Activated CD8-positive, alpha-beta T cell treated with anti-CD3 and anti-CD28 coated beads for 36 hours (primary cell): ENCODE data around the gene ITPR1. TPM values are rescaled to one million over a fixed set of nuclear protein-coding genes. Genes with fewer than 3 reads are reported as not detected.

Source experiments
- ATAC-seq: fragments of 200-7000 bp; cut with Tn5 transposase; one replicate; pipeline ENCODE4 v1.10.0; 2021; ENCODE audit warnings: mild to moderate bottlenecking, moderate library complexity
- CTCF ChIA-PET: fragments of 350-600 bp; sonication (Branson Sonifier 250); formaldehyde crosslinking; loops from one replicate; lab custom pipeline; 2021; ENCODE audit warnings: antibody characterized with exemption; lab: Charles Lee
- POLR2A ChIA-PET: fragments of 350-600 bp; sonication (Branson Sonifier 250); formaldehyde crosslinking; loops from one replicate; lab custom pipeline; 2021; ENCODE audit warnings: antibody characterized with exemption; lab: Charles Lee
- DNase-seq: peaks from one replicate; pipeline ENCODE4 v3.0.0-alpha.2; 2020
- H3K27ac Mint-ChIP-seq: one replicate; pipeline ENCODE4 v1.8.0; 2021; ENCODE audit warnings: mild to moderate bottlenecking, mixed read lengths
- H3K27me3 Mint-ChIP-seq: one replicate; pipeline ENCODE4 v1.8.0; 2021; ENCODE audit warnings: mixed read lengths
- H3K36me3 Mint-ChIP-seq: one replicate; pipeline ENCODE4 v1.8.0; 2021; ENCODE audit warnings: low read depth, mixed read lengths
- H3K4me1 Mint-ChIP-seq: one replicate; pipeline ENCODE4 v1.8.0; 2021; ENCODE audit warnings: low read depth, mixed read lengths
- H3K4me3 Mint-ChIP-seq: one replicate; pipeline ENCODE4 v1.8.0; 2021; ENCODE audit warnings: mild to moderate bottlenecking, moderate library complexity, mixed read lengths
- H3K9me3 Mint-ChIP-seq: one replicate; pipeline ENCODE4 v1.8.0; 2021; ENCODE audit warnings: mixed read lengths
- CTCF ChIP-seq: fragments of 200-600 bp; IDR thresholded peaks from one replicate; pipeline ENCODE4 v1.8.0; 2022; ENCODE audit warnings: antibody characterized with exemption, mild to moderate bottlenecking
- intact Hi-C: fragments of 100-400 bp; cut with micrococcal nuclease; formaldehyde crosslinking; loops from one replicate; pipeline ENCODE4 v1.10.0; 2022
- total RNA-seq, 2 experiments: library from RNA; stranded (reverse); gene quantifications; one replicate each; pipeline ENCODE4 v1.2.3, GENCODE V29; 2021

Gene ITPR1
- total RNA-seq, 2 experiments from 2014 or later = 93.9 to 98.2 TPM

GRCh38 chr3:4614927-4615326 is 121.8 kb downstream of the ITPR1 start:
- Mint-ChIP-seq H3K27ac (no peak overlapping the region), H3K9me3 (no peaks in the 10 kb centered on the region), H3K4me1 (no peaks in the 10 kb centered on the region), H3K4me3 (no peak overlapping the region), H3K36me3 (no peaks in the 10 kb centered on the region), H3K27me3 (no peaks in the 10 kb centered on the region)
- intact Hi-C loops = no loop called here
- DNase-seq (no peak), ATAC-seq (no peak)
- no peak for TF ChIP-seq CTCF
- ChIA-PET POLR2A (no interaction called here), CTCF (interaction anchor here (1.2 to 1.6 kb wide), 4 partner anchors 12 to 264 kb away, joined by 3 to 7 read pairs (median 4); no protein-coding TSS in a partner anchor)

GRCh38 chr3:4615750-4616149 is 122.6 kb downstream of the ITPR1 start:
- no peak for ATAC-seq
- Mint-ChIP-seq H3K36me3 (peaks cover 3% of the 10 kb centered on the region), H3K4me3 (no peak overlapping the region), H3K27ac (no peak overlapping the region), H3K27me3 (no peaks in the 10 kb centered on the region), H3K4me1 (no peaks in the 10 kb centered on the region), H3K9me3 (peaks cover under 1% of the 10 kb centered on the region)
- no peak for DNase-seq
- intact Hi-C loops = no loop called here
- TF ChIP-seq CTCF = no peak
- ChIA-PET CTCF (interaction anchor here (1.2 to 1.6 kb wide), 2 partner anchors 18 to 265 kb away, joined by 3 to 7 read pairs; no protein-coding TSS in a partner anchor), POLR2A (interaction anchor here (0.6 kb wide), 1 partner anchor 1293 kb away, joined by 3 read pairs; no protein-coding TSS in a partner anchor)

GRCh38 chr3:4623421-4623999 is 130.4 kb downstream of the ITPR1 start:
- H3K27me3 Mint-ChIP-seq = no peaks in the 10 kb centered on the region
- no peak for TF ChIP-seq CTCF
- H3K4me1 Mint-ChIP-seq = no peaks in the 10 kb centered on the region
- ChIA-PET CTCF (interaction anchor here (1.9 to 2.6 kb wide), 2 partner anchors 9 to 104 kb away, joined by 5 to 17 read pairs; no protein-coding TSS in a partner anchor), POLR2A (no interaction called here)
- H3K4me3 Mint-ChIP-seq = no peak overlapping the region
- peaks cover 5% of the 10 kb centered on the region for H3K9me3 Mint-ChIP-seq
- no peak for DNase-seq
- H3K36me3 Mint-ChIP-seq = peaks cover 14% of the 10 kb centered on the region
- no peak overlapping the region for H3K27ac Mint-ChIP-seq
- ATAC-seq = no peak
- intact Hi-C loops = no loop called here

- ChIA-PET CTCF (interaction anchor here (1.7 to 7.9 kb wide), 3 partner anchors 14 to 277 kb away, joined by 5 to 131 read pairs (median 21); no protein-coding TSS in a partner anchor), POLR2A (no interaction called here)
- no peaks in the 10 kb centered on the region for H3K36me3 Mint-ChIP-seq
- intact Hi-C loops = no loop called here
- DNase-seq (no peak), ATAC-seq (no peak)
- no peak for TF ChIP-seq CTCF
- H3K27ac Mint-ChIP-seq = no peak overlapping the region
- no peak overlapping the region for H3K4me3 Mint-ChIP-seq
- H3K27me3 Mint-ChIP-seq = no peaks in the 10 kb centered on the region
- no peaks in the 10 kb centered on the region for H3K9me3 Mint-ChIP-seq
- H3K4me1 Mint-ChIP-seq = no peaks in the 10 kb centered on the region
These were observed 134.7 kb downstream of the ITPR1 start for GRCh38 chr3:4627651-4628375.
